HCT116 (cell line): ENCODE results near the gene HBP1. TPM values are rescaled to one million over a fixed set of nuclear protein-coding genes. Genes with fewer than 3 reads are reported as not detected.
A peak's percentile ranks its signal among the peaks of the same experiment; 100 is the strongest.

Experiments used
- ATAC-seq: fragments of 200-7000 bp; cut with Tn5 transposase; 2 replicates; pipeline ENCODE4 v1.9.1; 2020; ENCODE audit warnings: mild to moderate bottlenecking, moderate library complexity
- BruUV-seq: library from RNA; stranded (reverse); fragments of 400-500 nt; replicated peaks from 2 replicates; lab custom pipeline; 2021; lab: Mats Ljungman, UMichigan
- CTCF ChIA-PET: fragments of 300-600 bp; sonication (Branson Sonifier 250); formaldehyde crosslinking; loops from one replicate; lab custom pipeline; 2021; ENCODE audit warnings: antibody characterized with exemption; lab: Charles Lee
- POLR2A ChIA-PET: fragments of 300-600, 350-600 bp; sonication (Branson Sonifier 250); formaldehyde crosslinking; loops from one replicate; lab custom pipeline; 2021; ENCODE audit warnings: antibody characterized with exemption; lab: Charles Lee
- RAD21 ChIA-PET, 2 experiments: fragments of 300-600 bp; sonication (Branson Sonifier 250); formaldehyde crosslinking; loops; one replicate each; lab custom pipeline; 2023; ENCODE audit warnings: low total read pairs in 2 of 2; ENCODE audit not compliant: uncharacterized antibody in 2 of 2, unreplicated experiment in 2 of 2, low non-redundant PET in 1 of 2; lab: Charles Lee
- DNase-seq: peaks from one replicate; pipeline ENCODE4 v3.0.0-alpha.2; 2010; ENCODE audit warnings: low read depth, low spot score
- H2AFZ ChIP-seq: fragments of 200-600 bp; shearing (Covaris generic), sonication (generic); 2 replicates; pipeline ENCODE4 v1.6.1; 2017; ENCODE audit warnings: low read depth, mixed run types, mixed read lengths, antibody characterized with exemption, low read length; ENCODE audit not compliant: poor library complexity, severe bottlenecking
- H3K27ac ChIP-seq: 2 replicates; pipeline ENCODE4 v1.5.1; 2012; ENCODE audit warnings: low read depth, low read length
- H3K27me3 ChIP-seq: fragments of 200-600 bp; sonication (generic); 2 replicates; pipeline ENCODE4 v1.6.1; 2016; ENCODE audit warnings: mixed run types, low read length, mixed read lengths; ENCODE audit not compliant: insufficient read depth
- H3K36me3 ChIP-seq, 2 experiments: fragments of 200-500 bp in 1 of 2; fragments of 200-600 bp in 1 of 2; sonication (Bioruptor generic) in 1 of 2; sonication (generic) in 1 of 2; 2 replicates each; pipeline versions ENCODE4 v1.5.1 to v1.6.1; 2014 to 2016; ENCODE audit warnings: low read length in 2 of 2, inconsistent platforms in 1 of 2, mixed read lengths in 1 of 2, mixed run types in 1 of 2; ENCODE audit not compliant: insufficient read depth in 2 of 2, control insufficient read depth in 1 of 2
- H3K4me1 ChIP-seq, 2 experiments: fragments of 200-600 bp in 1 of 2; sonication (generic) in 1 of 2; 2 replicates each; pipeline versions ENCODE4 v1.5.1 to v1.6.1; 2012 to 2017; ENCODE audit warnings: low read length in 2 of 2, inconsistent platforms in 1 of 2, mild to moderate bottlenecking in 1 of 2, mixed read lengths in 1 of 2, mixed run types in 1 of 2, moderate library complexity in 1 of 2; ENCODE audit not compliant: insufficient read depth in 2 of 2, control insufficient read depth in 1 of 2
- H3K4me2 ChIP-seq: fragments of 200-600 bp; sonication (generic); 2 replicates; pipeline ENCODE4 v1.6.1; 2017; ENCODE audit warnings: mixed run types, low read length, mixed read lengths
- H3K4me3 ChIP-seq, 2 experiments: fragments of 200-600 bp in 1 of 2; sonication (generic) in 1 of 2; replicated peaks in 1 of 2; 2 replicates each; pipeline ENCODE4 v1.5.1; 2011 to 2016; ENCODE audit warnings: low read length in 2 of 2, control low read depth in 1 of 2, low read depth in 1 of 2, mild to moderate bottlenecking in 1 of 2, mixed read lengths in 1 of 2, mixed run types in 1 of 2
- H3K79me2 ChIP-seq: fragments of 200-600 bp; sonication (generic); 2 replicates; pipeline ENCODE4 v1.6.1; 2017; ENCODE audit warnings: mild to moderate bottlenecking, mixed run types, low read length, moderate library complexity, mixed read lengths; ENCODE audit not compliant: insufficient read depth
- H3K9ac ChIP-seq: fragments of 200-600 bp; sonication (generic); 2 replicates; pipeline ENCODE4 v1.6.1; 2016; ENCODE audit warnings: low read length, mixed read lengths
- H3K9me2 ChIP-seq: fragments of 200-600 bp; sonication (generic), shearing (Covaris generic); 2 replicates; pipeline ENCODE4 v1.6.1; 2017; ENCODE audit warnings: mixed run types, mild to moderate bottlenecking, moderate library complexity; ENCODE audit not compliant: insufficient read depth
- H3K9me3 ChIP-seq, 2 experiments: fragments of 200-500 bp in 1 of 2; fragments of 200-600 bp in 1 of 2; sonication (Bioruptor generic) in 1 of 2; sonication (generic) in 1 of 2; 2 replicates each; pipeline ENCODE4 v1.6.1; 2014 to 2017; ENCODE audit warnings: low read length in 2 of 2, mixed read lengths in 2 of 2, inconsistent platforms in 1 of 2, low read depth in 1 of 2, mild to moderate bottlenecking in 1 of 2, mixed run types in 1 of 2, moderate library complexity in 1 of 2; ENCODE audit not compliant: control insufficient read depth in 1 of 2, insufficient read depth in 1 of 2
- H4K20me1 ChIP-seq: fragments of 200-600 bp; sonication (generic), shearing (Covaris generic); 2 replicates; pipeline ENCODE4 v1.6.1; 2017; ENCODE audit warnings: mixed run types, mild to moderate bottlenecking, moderate library complexity; ENCODE audit not compliant: insufficient read depth
- EGR1 ChIP-seq: IDR thresholded peaks from 2 replicates; pipeline ENCODE4 v1.6.1; 2012; ENCODE audit warnings: low read depth
- FOSL1 ChIP-seq: IDR thresholded peaks from 2 replicates; pipeline ENCODE4 v1.6.1; 2012; ENCODE audit warnings: low read depth
- RAD21 ChIP-seq: IDR thresholded peaks from 2 replicates; pipeline ENCODE4 v1.6.1; 2012; ENCODE audit warnings: low read depth, mild to moderate bottlenecking
- SIN3A ChIP-seq: IDR thresholded peaks from 2 replicates; pipeline ENCODE4 v1.6.1; 2012; ENCODE audit warnings: low read depth
- SP1 ChIP-seq: IDR thresholded peaks from 2 replicates; pipeline ENCODE4 v1.6.1; 2012; ENCODE audit warnings: low read depth
- YY1 ChIP-seq: IDR thresholded peaks from 2 replicates; pipeline ENCODE4 v1.6.1; 2011; ENCODE audit warnings: low read length, low read depth, moderate library complexity, mild to moderate bottlenecking; ENCODE audit not compliant: insufficient replicate concordance; ENCODE audit errors: extremely low read depth
- intact Hi-C: fragments of 100-400 bp; cut with micrococcal nuclease; formaldehyde crosslinking; loops from 2 replicates; pipeline ENCODE4 v1.10.0; 2022
- total RNA-seq: library from RNA; stranded (reverse); gene quantifications from one replicate; pipeline ENCODE4 v1.2.1, GENCODE V29; 2021; ENCODE audit not compliant: unreplicated experiment
- TF ChIP-seq, protein P1 (sequence below): IDR thresholded peaks from 2 replicates; pipeline ENCODE4 v1.6.1; 2011; ENCODE audit warnings: mild to moderate bottlenecking, low read length, moderate library complexity; ENCODE audit not compliant: insufficient replicate concordance; ENCODE audit errors: extremely low read depth
- TF ChIP-seq, protein P2 (sequence below), 3 experiments: fragments of 200-600 bp in 1 of 3; sonication (generic) in 1 of 3; IDR thresholded peaks in 2 of 3; conservative IDR thresholded peaks in 1 of 3; 2 replicates each; pipeline ENCODE4 v1.5.1; 2012 to 2017; ENCODE audit warnings: low read depth in 2 of 3, low read length in 2 of 3, antibody characterized with exemption in 1 of 3, borderline replicate concordance in 1 of 3, control low read depth in 1 of 3, mild to moderate bottlenecking in 1 of 3, mixed read lengths in 1 of 3, mixed run types in 1 of 3, moderate library complexity in 1 of 3; ENCODE audit not compliant: insufficient read depth in 1 of 3

The HBP1 gene
- total RNA-seq, 1 experiment from 2014 or later, result 24.3 TPM

DNA sequence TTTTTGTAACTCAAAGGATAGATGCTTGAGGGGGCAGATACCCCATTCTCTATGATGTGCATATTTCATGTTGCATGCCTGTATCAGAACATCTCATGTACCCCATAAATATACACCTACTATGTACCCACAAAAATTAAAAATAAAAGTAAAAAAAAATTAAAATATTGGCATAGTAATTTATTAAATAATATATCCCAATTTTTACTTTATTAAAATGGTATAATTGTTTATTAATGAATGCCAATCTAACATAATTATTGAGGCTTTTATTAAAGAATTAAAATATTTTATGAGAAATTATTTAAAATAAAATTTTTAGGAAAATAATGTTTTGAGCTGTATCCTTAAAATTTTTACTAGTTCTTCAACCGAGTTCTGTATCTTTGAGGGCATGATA is 18.9 kb upstream of the HBP1 start (continued):
- TF ChIP-seq YY1 (no peak), EGR1 (no peak)
- TF ChIP-seq, protein P1, sequence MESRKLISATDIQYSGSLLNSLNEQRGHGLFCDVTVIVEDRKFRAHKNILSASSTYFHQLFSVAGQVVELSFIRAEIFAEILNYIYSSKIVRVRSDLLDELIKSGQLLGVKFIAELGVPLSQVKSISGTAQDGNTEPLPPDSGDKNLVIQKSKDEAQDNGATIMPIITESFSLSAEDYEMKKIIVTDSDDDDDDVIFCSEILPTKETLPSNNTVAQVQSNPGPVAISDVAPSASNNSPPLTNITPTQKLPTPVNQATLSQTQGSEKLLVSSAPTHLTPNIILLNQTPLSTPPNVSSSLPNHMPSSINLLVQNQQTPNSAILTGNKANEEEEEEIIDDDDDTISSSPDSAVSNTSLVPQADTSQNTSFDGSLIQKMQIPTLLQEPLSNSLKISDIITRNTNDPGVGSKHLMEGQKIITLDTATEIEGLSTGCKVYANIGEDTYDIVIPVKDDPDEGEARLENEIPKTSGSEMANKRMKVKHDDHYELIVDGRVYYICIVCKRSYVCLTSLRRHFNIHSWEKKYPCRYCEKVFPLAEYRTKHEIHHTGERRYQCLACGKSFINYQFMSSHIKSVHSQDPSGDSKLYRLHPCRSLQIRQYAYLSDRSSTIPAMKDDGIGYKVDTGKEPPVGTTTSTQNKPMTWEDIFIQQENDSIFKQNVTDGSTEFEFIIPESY, result no peak

DNA sequence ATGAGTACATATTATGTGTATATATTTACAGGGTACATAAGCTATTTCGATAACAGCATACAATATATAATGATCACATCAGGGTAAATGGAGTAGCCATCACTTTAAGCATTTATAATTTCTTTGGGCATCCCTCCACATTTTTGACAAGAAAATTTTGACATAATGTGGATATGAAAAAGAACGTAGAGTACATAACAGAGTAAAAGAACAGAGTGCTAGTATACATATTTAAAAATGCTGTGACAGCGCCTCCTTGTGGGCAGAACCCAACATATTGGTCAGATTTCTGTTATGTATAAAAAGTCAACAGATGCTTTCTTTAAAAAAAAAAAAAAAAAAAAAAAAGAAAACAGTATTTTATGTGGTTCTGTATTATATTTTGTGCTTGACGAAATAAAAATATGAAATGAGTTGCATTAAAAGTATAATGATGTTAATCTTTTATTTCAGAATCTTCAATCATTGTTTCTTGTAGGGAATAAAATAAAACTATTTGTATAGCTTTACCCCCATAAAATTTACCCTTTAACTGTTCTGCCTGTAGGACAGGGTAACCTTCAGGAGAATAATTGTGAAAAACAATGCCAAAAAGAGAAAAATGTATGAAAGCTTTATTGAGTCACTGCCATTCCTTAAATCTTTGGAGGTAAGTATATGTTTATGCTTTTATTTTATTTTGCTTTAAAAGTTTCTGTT is 18.3 kb upstream of the HBP1 start:
- H3K9ac ChIP-seq, result no peak overlapping the region
- H3K9me2 ChIP-seq, result no peaks in the 10 kb centered on the region
- H3K27me3 ChIP-seq, result no peaks in the 10 kb centered on the region
- H3K9me3 ChIP-seq, result no peaks in the 10 kb centered on the region
- H3K27ac ChIP-seq, result no peak overlapping the region
- BruUV-seq, result no TSS peak
- H3K79me2 ChIP-seq, result no peaks in the 10 kb centered on the region
- CTCF ChIA-PET, result interaction anchor here (0.7 to 6.8 kb wide), 19 partner anchors 9 to 974 kb away, joined by 3 to 124 read pairs (median 3); partner anchors contain the start of gene HBP1
- no peak overlapping the region for H3K4me3 ChIP-seq
- RAD21 ChIA-PET, result interaction anchor here (0.7 to 1.5 kb wide), 2 partner anchors 204 kb away, joined by 4 to 12 read pairs; no protein-coding TSS in a partner anchor
- H3K36me3 ChIP-seq, result no peaks in the 10 kb centered on the region
- TF ChIP-seq EGR1, result no peak
- TF ChIP-seq FOSL1, result no peak
- no peak for TF ChIP-seq SIN3A
- peak; percentile 75 for TF ChIP-seq RAD21
- TF ChIP-seq SP1, result no peak
- no peak for TF ChIP-seq YY1
- TF ChIP-seq, protein P2, sequence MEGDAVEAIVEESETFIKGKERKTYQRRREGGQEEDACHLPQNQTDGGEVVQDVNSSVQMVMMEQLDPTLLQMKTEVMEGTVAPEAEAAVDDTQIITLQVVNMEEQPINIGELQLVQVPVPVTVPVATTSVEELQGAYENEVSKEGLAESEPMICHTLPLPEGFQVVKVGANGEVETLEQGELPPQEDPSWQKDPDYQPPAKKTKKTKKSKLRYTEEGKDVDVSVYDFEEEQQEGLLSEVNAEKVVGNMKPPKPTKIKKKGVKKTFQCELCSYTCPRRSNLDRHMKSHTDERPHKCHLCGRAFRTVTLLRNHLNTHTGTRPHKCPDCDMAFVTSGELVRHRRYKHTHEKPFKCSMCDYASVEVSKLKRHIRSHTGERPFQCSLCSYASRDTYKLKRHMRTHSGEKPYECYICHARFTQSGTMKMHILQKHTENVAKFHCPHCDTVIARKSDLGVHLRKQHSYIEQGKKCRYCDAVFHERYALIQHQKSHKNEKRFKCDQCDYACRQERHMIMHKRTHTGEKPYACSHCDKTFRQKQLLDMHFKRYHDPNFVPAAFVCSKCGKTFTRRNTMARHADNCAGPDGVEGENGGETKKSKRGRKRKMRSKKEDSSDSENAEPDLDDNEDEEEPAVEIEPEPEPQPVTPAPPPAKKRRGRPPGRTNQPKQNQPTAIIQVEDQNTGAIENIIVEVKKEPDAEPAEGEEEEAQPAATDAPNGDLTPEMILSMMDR (IDR thresholded peaks at IDR 0.05 in 2 of 3, conservative IDR thresholded peaks at IDR 0.05 in 1 of 3; ENCODE audit: borderline replicate concordance in 1 of 3, insufficient read depth in 1 of 3, low read depth in 2 of 3, low read length in 2 of 3), result peak; percentile 51 to 77 (median 75); a peak in 5 of 6 replicates
- no peak overlapping the region for H3K4me2 ChIP-seq
- DNase-seq, result peak; percentile 51
- no peaks in the 10 kb centered on the region for H4K20me1 ChIP-seq
- intact Hi-C loops, result loop anchor here (1.0 to 5.0 kb wide), 2 partner anchors 357 to 973 kb away; no protein-coding TSS in a partner anchor
- peak; percentile 53 for ATAC-seq
- H2AFZ ChIP-seq, result no peak overlapping the region
- H3K4me1 ChIP-seq, result peaks cover 2 to 17% of the 10 kb centered on the region in 2 experiments; a peak in 3 of 4 replicates
- POLR2A ChIA-PET, result interaction anchor here (1.0 to 1.4 kb wide), 2 partner anchors 16 to 18 kb away, joined by 3 to 5 read pairs; partner anchors contain the start of gene HBP1
